K562 (cell line): ENCODE measurements around the gene IRS2. TPM values are rescaled to one million over a fixed set of nuclear protein-coding genes. Genes with fewer than 3 reads are reported as not detected.

Source experiments
- ATAC-seq: fragments of 200-7000 bp; cut with Tn5 transposase; 3 replicates; pipeline ENCODE4 v1.9.1; 2020; ENCODE audit warnings: moderate library complexity
- BruUV-seq: library from RNA; stranded (reverse); fragments of 400-500 nt; replicated peaks from 2 replicates; lab custom pipeline; 2021; lab: Mats Ljungman, UMichigan
- CTCF ChIA-PET: fragments of 300-600 bp; formaldehyde crosslinking; extraction: SDS; loops from one replicate; lab custom pipeline; 2021; ENCODE audit warnings: low intra/inter-chr PET ratio; lab: Yijun Ruan, JAX
- POLR2A ChIA-PET: fragments of 300-600, 350-650 bp; sonication (Branson Sonifier 250); formaldehyde crosslinking; extraction: SDS; loops from one replicate; lab custom pipeline; 2021; ENCODE audit warnings: antibody characterized with exemption, inconsistent platforms; lab: Yijun Ruan, JAX
- DNase-seq, 4 experiments: peaks; one replicate each; pipeline versions ENCODE4 v3.0.0 to v3.0.0-alpha.2; 2011 to 2018; ENCODE audit warnings: low spot score in 3 of 4, mixed read lengths in 3 of 4; ENCODE audit errors: extremely low read depth in 1 of 4
- FAIRE-seq: peaks from 2 replicates; lab custom pipeline; 2011; peaks lifted over from hg19 to GRCh38; lab: Jason Lieb, UNC
- H2AFZ ChIP-seq: 2 replicates; pipeline ENCODE4 v1.6.0; 2011; ENCODE audit warnings: low read depth, low read length, control low read depth, inconsistent platforms
- H3K27ac ChIP-seq: fragments of 200-600 bp; 3 replicates; pipeline ENCODE4 v1.8.0; 2011; ENCODE audit warnings: low read depth, mild to moderate bottlenecking, control low read depth, inconsistent platforms, low read length, moderate library complexity, mixed read lengths; ENCODE audit errors: extremely low read depth
- H3K27me3 ChIP-seq, 2 experiments: fragments of 300-600 bp in 1 of 2; 2 replicates in 1 of 2; 3 replicates in 1 of 2; pipeline versions ENCODE4 v1.6.0 to v1.8.0; 2011; ENCODE audit warnings: inconsistent platforms in 2 of 2, low read length in 2 of 2, mild to moderate bottlenecking in 1 of 2, mixed read lengths in 1 of 2, moderate library complexity in 1 of 2; ENCODE audit not compliant: control insufficient read depth in 2 of 2, insufficient read depth in 2 of 2
- H3K36me3 ChIP-seq: fragments of 300-600 bp; 3 replicates; pipeline ENCODE4 v1.8.0; 2011; ENCODE audit warnings: mild to moderate bottlenecking, low read length, inconsistent platforms; ENCODE audit not compliant: control insufficient read depth, insufficient read depth
- H3K4me1 ChIP-seq, 2 experiments: fragments of 200-600 bp in 1 of 2; replicated peaks in 1 of 2; 2 replicates in 1 of 2; 3 replicates in 1 of 2; pipeline versions ENCODE4 v1.5.1 to v1.8.0; 2011; ENCODE audit warnings: inconsistent platforms in 2 of 2, low read length in 2 of 2, mild to moderate bottlenecking in 1 of 2, mixed read lengths in 1 of 2, moderate library complexity in 1 of 2; ENCODE audit not compliant: control insufficient read depth in 2 of 2, insufficient read depth in 2 of 2
- H3K4me2 ChIP-seq: 2 replicates; pipeline ENCODE4 v1.6.1; 2011; ENCODE audit warnings: low read length, control low read depth, inconsistent platforms, mixed read lengths; ENCODE audit not compliant: insufficient read depth
- H3K4me3 ChIP-seq: fragments of 200-600 bp; sonication (generic), shearing (Covaris generic); 2 replicates; pipeline ENCODE4 v1.5.1; 2016; ENCODE audit warnings: control low read depth, inconsistent platforms
- H3K79me2 ChIP-seq: fragments of 200-600 bp; 3 replicates; pipeline ENCODE4 v1.8.0; 2011; ENCODE audit warnings: low read length, inconsistent platforms; ENCODE audit not compliant: control insufficient read depth, insufficient read depth
- H3K9ac ChIP-seq, 2 experiments: 2 replicates each; pipeline versions ENCODE4 v1.6.0 to v1.6.1; 2011; ENCODE audit warnings: low read depth in 2 of 2, low read length in 2 of 2, control low read depth in 1 of 2, inconsistent platforms in 1 of 2, mild to moderate bottlenecking in 1 of 2, mixed read lengths in 1 of 2; ENCODE audit not compliant: insufficient read depth in 1 of 2
- H3K9me1 ChIP-seq: one replicate; pipeline ENCODE4 v1.6.0; 2011; ENCODE audit warnings: inconsistent platforms, mild to moderate bottlenecking, low read length, moderate library complexity; ENCODE audit not compliant: control insufficient read depth, insufficient read depth
- H3K9me3 ChIP-seq: replicated peaks from 2 replicates; pipeline ENCODE4 v1.5.1; 2011; ENCODE audit warnings: low read depth, low read length, inconsistent platforms; ENCODE audit not compliant: control insufficient read depth, insufficient read depth
- H4K20me1 ChIP-seq: replicated peaks from 2 replicates; pipeline ENCODE4 v1.6.1; 2011; ENCODE audit warnings: low read length, inconsistent platforms, mixed read lengths; ENCODE audit not compliant: control insufficient read depth, insufficient read depth
- CEBPG ChIP-seq, 3 experiments: fragments of 200-800 bp in 1 of 3; sonication (Bioruptor generic) in 1 of 3; sonication (generic) in 1 of 3; formaldehyde crosslinking in 1 of 3; IDR thresholded peaks in 2 of 3; conservative IDR thresholded peaks in 1 of 3; 2 replicates each; pipeline versions ENCODE4 v1.6.1 to v1.8.0; 2016 to 2022; ENCODE audit warnings: missing compliant biosample characterization in 2 of 3, missing genetic modification characterization in 2 of 3, mild to moderate bottlenecking in 1 of 3, missing genetic modification reagents in 1 of 3
- NFYB ChIP-seq: IDR thresholded peaks from 2 replicates; pipeline ENCODE4 v1.6.1; 2011; ENCODE audit warnings: mild to moderate bottlenecking, moderate library complexity; ENCODE audit not compliant: insufficient read length; ENCODE audit errors: extremely low read depth
- NR2F6 ChIP-seq: fragments of 450-650 bp; formaldehyde crosslinking; IDR thresholded peaks from 2 replicates; pipeline ENCODE4 v1.4.0; 2020; ENCODE audit warnings: mild to moderate bottlenecking
- SETDB1 ChIP-seq: IDR thresholded peaks from one replicate; pipeline ENCODE4 v1.6.1; 2012; ENCODE audit warnings: low read length, control low read depth, inconsistent platforms
- WHSC1 ChIP-seq: IDR thresholded peaks from one replicate; pipeline ENCODE4 v1.6.1; 2012; ENCODE audit warnings: low read length, control low read depth, inconsistent platforms
- ZNF407 ChIP-seq: fragments of 450-650 bp; IDR thresholded peaks from 2 replicates; pipeline ENCODE4 v1.6.1; 2016; ENCODE audit warnings: low read depth
- WGBS: fragments of 100-300 bp; shearing (Covaris generic); methylation state at CpG from one replicate; pipeline ENCODE4 v1.1.6; 2016; ENCODE audit warnings: low coverage, mixed read lengths; ENCODE audit not compliant: insufficient coverage; ENCODE audit errors: missing lambda C conversion rate; 5-methylcytosine and 5-hydroxymethylcytosine counted together
- in situ Hi-C: fragments of 300-500 bp; cut with MboI; formaldehyde crosslinking; loops from 4 replicates; pipeline ENCODE4 v1.15.0; 2018; ENCODE audit warnings: inconsistent platforms, mixed read lengths
- intact Hi-C: fragments of 100-400 bp; cut with micrococcal nuclease; formaldehyde crosslinking; loops from 2 replicates; pipeline ENCODE4 v1.14.2; 2022
- polyA plus RNA-seq, 8 experiments: library from polyadenylated mRNA; depleted of rRNA in 4 of 8; stranded (reverse) in 5 of 8; unstranded in 3 of 8; fragments of >200 nt; fragmentation: Nextera tagmentation in 2 of 8; fragmentation: Illumina TruSeq in 1 of 8; extraction: Ambion mirVana in 2 of 8; extraction: Trizol in 1 of 8; gene quantifications; 2 replicates each; pipeline versions ENCODE4 v1.2.1 to v1.2.3, GENCODE V29; 2011 to 2014; ENCODE audit warnings: inconsistent platforms in 1 of 8, missing spikeins in 1 of 8
- total RNA-seq, 7 experiments: library from RNA; depleted of rRNA in 6 of 7; stranded (reverse); fragments of >200 nt in 6 of 7; fragmentation: Illumina TruSeq in 2 of 7; extraction: Trizol in 2 of 7; gene quantifications; 2 replicates each; pipeline versions ENCODE4 v1.2.1 to v1.2.3, GENCODE V29; 2011 to 2021; ENCODE audit warnings: low replicate concordance in 1 of 7
- TF ChIP-seq, protein P1 (sequence below): IDR thresholded peaks from 2 replicates; pipeline ENCODE4 v1.6.1; 2011; ENCODE audit warnings: borderline replicate concordance, low read depth, mild to moderate bottlenecking, moderate library complexity, low read length; ENCODE audit not compliant: insufficient read depth, poor library complexity, severe bottlenecking

The IRS2 gene
- total and polyA plus RNA-seq, 9 of the 15 experiments (the other 6 are each of a cell fraction or from before 2014, with no cell fraction given), result 0.36 to 4.6 (median 0.63) TPM

DNA sequence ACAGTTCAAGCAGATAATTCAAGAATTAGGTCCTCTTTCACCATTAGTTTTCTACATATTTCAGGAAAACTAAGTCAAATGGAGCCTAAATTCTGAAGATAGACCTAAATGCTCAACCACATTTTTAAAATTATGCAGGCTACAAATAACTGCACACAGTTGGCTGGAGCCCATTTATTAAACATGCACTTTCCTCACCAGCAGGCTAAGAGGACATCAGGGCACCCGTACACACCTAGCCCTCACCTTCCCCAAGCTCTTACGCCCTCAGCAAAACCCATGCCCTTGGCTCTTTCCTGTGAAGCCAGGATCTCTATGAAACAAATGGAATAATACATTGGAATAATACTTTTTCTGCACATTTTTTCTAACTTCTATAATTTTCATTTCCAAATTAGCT, 18.2 kb downstream of the IRS2 start (continued):
- TF ChIP-seq ZNF407, result no peak

- no peaks in the 10 kb centered on the region for H3K36me3 ChIP-seq
- WGBS, result 27% methylated on average over 4 of the region's 5 CpGs
- no peak for DNase-seq
- H2AFZ ChIP-seq, result no peak overlapping the region
- BruUV-seq, result no TSS peak
- H3K79me2 ChIP-seq, result no peaks in the 10 kb centered on the region
- intact Hi-C loops (no loop called here), in situ Hi-C loops (no loop called here)
- TF ChIP-seq NR2F6 (CRISPR knock-in tag) (no peak), NFYB (no peak), SETDB1 (no peak), WHSC1 (no peak), CEBPG (CRISPR knock-in tag; IDR thresholded peaks at IDR 0.05) (no peak), CEBPG (tag; conservative IDR thresholded peaks at IDR 0.05 in 1 of 2, IDR thresholded peaks at IDR 0.05 in 1 of 2) (no peak)
- TF ChIP-seq, protein P1, sequence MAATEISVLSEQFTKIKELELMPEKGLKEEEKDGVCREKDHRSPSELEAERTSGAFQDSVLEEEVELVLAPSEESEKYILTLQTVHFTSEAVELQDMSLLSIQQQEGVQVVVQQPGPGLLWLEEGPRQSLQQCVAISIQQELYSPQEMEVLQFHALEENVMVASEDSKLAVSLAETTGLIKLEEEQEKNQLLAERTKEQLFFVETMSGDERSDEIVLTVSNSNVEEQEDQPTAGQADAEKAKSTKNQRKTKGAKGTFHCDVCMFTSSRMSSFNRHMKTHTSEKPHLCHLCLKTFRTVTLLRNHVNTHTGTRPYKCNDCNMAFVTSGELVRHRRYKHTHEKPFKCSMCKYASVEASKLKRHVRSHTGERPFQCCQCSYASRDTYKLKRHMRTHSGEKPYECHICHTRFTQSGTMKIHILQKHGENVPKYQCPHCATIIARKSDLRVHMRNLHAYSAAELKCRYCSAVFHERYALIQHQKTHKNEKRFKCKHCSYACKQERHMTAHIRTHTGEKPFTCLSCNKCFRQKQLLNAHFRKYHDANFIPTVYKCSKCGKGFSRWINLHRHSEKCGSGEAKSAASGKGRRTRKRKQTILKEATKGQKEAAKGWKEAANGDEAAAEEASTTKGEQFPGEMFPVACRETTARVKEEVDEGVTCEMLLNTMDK, result no peak
- ChIA-PET CTCF (no interaction called here), POLR2A (no interaction called here)
- no peak overlapping the region for H3K27ac ChIP-seq
- no peaks in the 10 kb centered on the region for H3K9me1 ChIP-seq
- no peak for ATAC-seq
- no peaks in the 10 kb centered on the region for H3K27me3 ChIP-seq
- no peaks in the 10 kb centered on the region for H3K9me3 ChIP-seq
- H3K4me3 ChIP-seq, result no peak overlapping the region
- no peak overlapping the region for H3K4me2 ChIP-seq
- FAIRE-seq, result no peak
- H3K4me1 ChIP-seq, result peaks cover 0 to 2% of the 10 kb centered on the region in 2 experiments; a peak in 2 of 5 replicates
- H4K20me1 ChIP-seq, result peaks cover 3% of the 10 kb centered on the region; the same call in 1 of the 2 replicates
- no peak overlapping the region for H3K9ac ChIP-seq
These were observed 19.4 kb downstream of the IRS2 start for GRCh38 chr13:109767023-109767422.
